ENCODE results near the gene LRMDA.

- TF ChIP-seq, protein P1, sequence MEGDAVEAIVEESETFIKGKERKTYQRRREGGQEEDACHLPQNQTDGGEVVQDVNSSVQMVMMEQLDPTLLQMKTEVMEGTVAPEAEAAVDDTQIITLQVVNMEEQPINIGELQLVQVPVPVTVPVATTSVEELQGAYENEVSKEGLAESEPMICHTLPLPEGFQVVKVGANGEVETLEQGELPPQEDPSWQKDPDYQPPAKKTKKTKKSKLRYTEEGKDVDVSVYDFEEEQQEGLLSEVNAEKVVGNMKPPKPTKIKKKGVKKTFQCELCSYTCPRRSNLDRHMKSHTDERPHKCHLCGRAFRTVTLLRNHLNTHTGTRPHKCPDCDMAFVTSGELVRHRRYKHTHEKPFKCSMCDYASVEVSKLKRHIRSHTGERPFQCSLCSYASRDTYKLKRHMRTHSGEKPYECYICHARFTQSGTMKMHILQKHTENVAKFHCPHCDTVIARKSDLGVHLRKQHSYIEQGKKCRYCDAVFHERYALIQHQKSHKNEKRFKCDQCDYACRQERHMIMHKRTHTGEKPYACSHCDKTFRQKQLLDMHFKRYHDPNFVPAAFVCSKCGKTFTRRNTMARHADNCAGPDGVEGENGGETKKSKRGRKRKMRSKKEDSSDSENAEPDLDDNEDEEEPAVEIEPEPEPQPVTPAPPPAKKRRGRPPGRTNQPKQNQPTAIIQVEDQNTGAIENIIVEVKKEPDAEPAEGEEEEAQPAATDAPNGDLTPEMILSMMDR (IDR thresholded peaks at IDR 0.05), result no peak
- TF ChIP-seq POLR2A (IDR thresholded peaks at IDR 0.05), result no peak
Observed at GRCh38 chr10:75400771-75401568, 30.5 kb upstream of the LRMDA start.
